PC-3 (cell line): ENCODE data around the gene AP1AR. TPM values are rescaled to one million over a fixed set of nuclear protein-coding genes. Genes with fewer than 3 reads are reported as not detected.

ENCODE experiments used
- ATAC-seq: fragments of 200-7000 bp; cut with Tn5 transposase; 2 replicates; pipeline ENCODE4 v1.9.1; 2020; ENCODE audit warnings: mild to moderate bottlenecking, moderate library complexity
- BruUV-seq: library from RNA; stranded (reverse); fragments of 400-500 nt; replicated peaks from 2 replicates; lab custom pipeline; 2021; lab: Mats Ljungman, UMichigan
- CTCF ChIA-PET: fragments of 300-600 bp; sonication (Branson Sonifier 250); formaldehyde crosslinking; loops from one replicate; lab custom pipeline; 2022; ENCODE audit warnings: antibody characterized with exemption; lab: Charles Lee
- POLR2A ChIA-PET: fragments of 300-600 bp; sonication (Branson Sonifier 250); formaldehyde crosslinking; loops from one replicate; lab custom pipeline; 2022; ENCODE audit warnings: antibody characterized with exemption; ENCODE audit not compliant: unreplicated experiment; lab: Charles Lee
- DNase-seq: peaks from one replicate; pipeline ENCODE4 v3.0.0-alpha.2; 2015
- H2AFZ ChIP-seq: fragments of 300-600 bp; sonication (generic); 2 replicates; pipeline ENCODE4 v1.6.0; 2016; ENCODE audit warnings: antibody characterized with exemption, low read length
- H3F3A ChIP-seq: fragments of 300-600 bp; sonication (generic); one replicate; pipeline ENCODE4 v1.6.0; 2017; ENCODE audit warnings: antibody characterized with exemption, low read length, control low read depth, mild to moderate bottlenecking; ENCODE audit not compliant: unreplicated experiment
- H3K27ac ChIP-seq: fragments of 300-600 bp; sonication (generic); 2 replicates; pipeline ENCODE4 v1.5.1; 2016; ENCODE audit warnings: mild to moderate bottlenecking, low read length
- H3K27me3 ChIP-seq: fragments of 300-600 bp; sonication (generic); 2 replicates; pipeline ENCODE4 v1.6.1; 2016; ENCODE audit warnings: low read length, mixed read lengths
- H3K36me3 ChIP-seq: fragments of 300-600 bp; sonication (generic); 2 replicates; pipeline ENCODE4 v1.6.1; 2016; ENCODE audit warnings: low read depth, mixed run types, low read length, mixed read lengths
- H3K4me1 ChIP-seq: fragments of 300-600 bp; sonication (generic); 2 replicates; pipeline ENCODE4 v1.5.1; 2016; ENCODE audit warnings: low read length; ENCODE audit not compliant: insufficient read depth
- H3K4me2 ChIP-seq: fragments of 300-600 bp; sonication (generic); 2 replicates; pipeline ENCODE4 v1.6.0; 2016; ENCODE audit warnings: low read length
- H3K4me3 ChIP-seq: fragments of 300-600 bp; sonication (generic); 2 replicates; pipeline ENCODE4 v1.5.1; 2016; ENCODE audit warnings: mild to moderate bottlenecking, low read length, mixed read lengths
- H3K79me2 ChIP-seq: fragments of 300-600 bp; sonication (generic); 2 replicates; pipeline ENCODE4 v1.6.1; 2017; ENCODE audit warnings: low read length, mixed read lengths
- H3K9ac ChIP-seq: fragments of 300-600 bp; sonication (generic); 2 replicates; pipeline ENCODE4 v1.6.0; 2016; ENCODE audit warnings: mild to moderate bottlenecking, low read length
- H3K9me2 ChIP-seq: fragments of 300-600 bp; sonication (generic); replicated peaks from 2 replicates; pipeline ENCODE4 v1.6.1; 2016; ENCODE audit warnings: mixed run types, low read length, mixed read lengths
- H3K9me3 ChIP-seq: fragments of 300-600 bp; sonication (generic); 2 replicates; pipeline ENCODE4 v1.6.1; 2016; ENCODE audit warnings: low read length, mixed read lengths
- H4K20me1 ChIP-seq: fragments of 300-600 bp; sonication (generic); 2 replicates; pipeline ENCODE4 v1.6.1; 2016; ENCODE audit warnings: low read length, mixed read lengths
- EZH2 ChIP-seq: fragments of 300-600 bp; sonication (generic); IDR thresholded peaks from one replicate; pipeline ENCODE4 v1.6.1; 2017; ENCODE audit warnings: antibody characterized with exemption, mild to moderate bottlenecking, low read length; ENCODE audit not compliant: unreplicated experiment
- EZH2phosphoT487 ChIP-seq: fragments of 300-600 bp; sonication (generic); IDR thresholded peaks from 2 replicates; pipeline ENCODE4 v1.6.1; 2018; ENCODE audit warnings: mild to moderate bottlenecking, antibody characterized with exemption, low read length, borderline replicate concordance
- intact Hi-C: fragments of 100-400 bp; cut with micrococcal nuclease; formaldehyde crosslinking; loops from 2 replicates; pipeline ENCODE4 v1.9.0; 2023
- total RNA-seq: library from RNA; depleted of rRNA; stranded (reverse); fragments of >200 nt; gene quantifications from 2 replicates; pipeline ENCODE4 v1.2.3, GENCODE V29; 2014
- TF ChIP-seq, protein P1 (sequence below): fragments of 300-600 bp; sonication (generic); conservative IDR thresholded peaks from 2 replicates; pipeline ENCODE4 v1.5.1; 2017; ENCODE audit warnings: antibody characterized with exemption, low read depth, mild to moderate bottlenecking, low read length

AP1AR gene
- total RNA-seq, 1 experiment from 2014 or later: 34.6 TPM

GRCh38 chr4:112284166-112284565 lies 52.6 kb downstream of the AP1AR start:
- DNase-seq: peak; percentile 2
- H3K9ac ChIP-seq: peak overlapping the region; percentile 75

DNA sequence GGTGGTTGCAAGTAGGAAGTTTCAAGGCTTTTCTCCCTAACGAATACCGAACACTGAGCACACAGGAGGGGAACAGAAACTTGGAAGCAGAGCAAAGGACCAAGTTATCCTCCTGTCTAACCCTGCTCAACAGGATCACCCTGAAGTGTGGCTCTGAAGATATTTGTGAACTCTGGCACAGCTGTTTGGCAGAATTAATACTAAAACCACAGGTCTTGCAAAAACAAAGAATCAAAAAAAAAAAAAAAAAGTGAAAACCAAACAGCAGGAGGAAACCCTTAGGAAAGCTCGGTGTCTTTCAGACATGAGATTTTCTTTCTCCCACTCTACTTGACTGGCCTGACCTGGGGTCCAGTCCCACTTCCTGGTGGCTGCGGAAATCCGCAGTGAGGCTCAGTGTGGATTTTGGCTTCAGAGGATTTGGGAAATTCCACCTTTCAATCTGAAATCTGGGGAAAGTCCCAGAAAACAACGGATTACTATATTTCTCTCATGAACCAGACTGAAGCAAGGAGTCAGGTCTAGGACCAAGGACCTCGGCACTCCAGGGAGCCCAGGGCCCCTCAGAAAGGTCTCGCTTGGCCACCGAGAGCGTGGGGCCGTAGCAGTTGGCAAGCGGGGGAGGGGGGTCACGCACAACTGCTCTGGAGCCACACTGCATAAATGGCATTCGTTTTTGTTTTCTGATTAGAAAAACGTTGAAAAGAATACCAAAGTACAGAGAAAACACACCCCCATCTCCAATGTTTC lies 53.2 kb downstream of the AP1AR start:
- Histone ChIP-seq H3K9me3 (no peaks in the 10 kb centered on the region), H3K4me1 (peaks cover 3% of the 10 kb centered on the region; the same call in 1 of the 2 replicates), H3K27ac (0 out of 2 replicates have a peak overlapping the region, but pooled peaks have one; percentile 3), H3K79me2 (peaks cover 58% of the 10 kb centered on the region), H2AFZ (peak overlapping the region; percentile 94), H4K20me1 (no peaks in the 10 kb centered on the region), H3K27me3 (no peaks in the 10 kb centered on the region), H3F3A (no peaks in the 10 kb centered on the region), H3K9ac (peak overlapping the region; percentile 75), H3K4me3 (peak overlapping the region; percentile 96), H3K9me2 (no peaks in the 10 kb centered on the region), H3K4me2 (peak overlapping the region; percentile 99), H3K36me3 (no peaks in the 10 kb centered on the region; the same call in 1 of the 2 replicates)
- TSS peak; percentile 50 for BruUV-seq
- DNase-seq (peak; percentile 31), ATAC-seq (peak; percentile 25)
- intact Hi-C loops: no loop called here
- ChIA-PET CTCF (no interaction called here), POLR2A (no interaction called here)
- no peak for TF ChIP-seq EZH2
- TF ChIP-seq, protein P1, sequence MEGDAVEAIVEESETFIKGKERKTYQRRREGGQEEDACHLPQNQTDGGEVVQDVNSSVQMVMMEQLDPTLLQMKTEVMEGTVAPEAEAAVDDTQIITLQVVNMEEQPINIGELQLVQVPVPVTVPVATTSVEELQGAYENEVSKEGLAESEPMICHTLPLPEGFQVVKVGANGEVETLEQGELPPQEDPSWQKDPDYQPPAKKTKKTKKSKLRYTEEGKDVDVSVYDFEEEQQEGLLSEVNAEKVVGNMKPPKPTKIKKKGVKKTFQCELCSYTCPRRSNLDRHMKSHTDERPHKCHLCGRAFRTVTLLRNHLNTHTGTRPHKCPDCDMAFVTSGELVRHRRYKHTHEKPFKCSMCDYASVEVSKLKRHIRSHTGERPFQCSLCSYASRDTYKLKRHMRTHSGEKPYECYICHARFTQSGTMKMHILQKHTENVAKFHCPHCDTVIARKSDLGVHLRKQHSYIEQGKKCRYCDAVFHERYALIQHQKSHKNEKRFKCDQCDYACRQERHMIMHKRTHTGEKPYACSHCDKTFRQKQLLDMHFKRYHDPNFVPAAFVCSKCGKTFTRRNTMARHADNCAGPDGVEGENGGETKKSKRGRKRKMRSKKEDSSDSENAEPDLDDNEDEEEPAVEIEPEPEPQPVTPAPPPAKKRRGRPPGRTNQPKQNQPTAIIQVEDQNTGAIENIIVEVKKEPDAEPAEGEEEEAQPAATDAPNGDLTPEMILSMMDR: no peak
- TF ChIP-seq EZH2phosphoT487: no peak

More at GRCh38 chr4:112284166-112284565, 52.6 kb downstream of the AP1AR start:
- TF ChIP-seq EZH2phosphoT487 (no peak), EZH2 (no peak)
- TF ChIP-seq, protein P1: no peak
- Histone ChIP-seq H3K27ac (no peak overlapping the region), H3K36me3 (no peaks in the 10 kb centered on the region; the same call in 1 of the 2 replicates), H3K4me1 (peaks cover 3% of the 10 kb centered on the region; the same call in 1 of the 2 replicates), H3K9me3 (no peaks in the 10 kb centered on the region), H3K9me2 (no peaks in the 10 kb centered on the region), H3K27me3 (no peaks in the 10 kb centered on the region), H3F3A (no peaks in the 10 kb centered on the region), H2AFZ (0 out of 2 replicates have a peak overlapping the region, but pooled peaks have one; percentile 94), H4K20me1 (no peaks in the 10 kb centered on the region), H3K4me2 (peak overlapping the region; percentile 99), H3K79me2 (peaks cover 65% of the 10 kb centered on the region), H3K4me3 (peak overlapping the region; percentile 96)
- BruUV-seq: no TSS peak
- CTCF ChIA-PET: no interaction called here
- POLR2A ChIA-PET: no interaction called here
- ATAC-seq: peak; percentile 10
- intact Hi-C loops: no loop called here
